GM12874 (cell line): ENCODE results near the gene MLLT1.

Experiments
- TF ChIP-seq, protein P1 (sequence below): IDR thresholded peaks from 2 replicates; pipeline ENCODE4 v1.5.1; 2011; ENCODE audit warnings: low read depth, mild to moderate bottlenecking, control low read depth, low read length, moderate library complexity; ENCODE audit not compliant: insufficient read depth

The MLLT1 gene

DNA sequence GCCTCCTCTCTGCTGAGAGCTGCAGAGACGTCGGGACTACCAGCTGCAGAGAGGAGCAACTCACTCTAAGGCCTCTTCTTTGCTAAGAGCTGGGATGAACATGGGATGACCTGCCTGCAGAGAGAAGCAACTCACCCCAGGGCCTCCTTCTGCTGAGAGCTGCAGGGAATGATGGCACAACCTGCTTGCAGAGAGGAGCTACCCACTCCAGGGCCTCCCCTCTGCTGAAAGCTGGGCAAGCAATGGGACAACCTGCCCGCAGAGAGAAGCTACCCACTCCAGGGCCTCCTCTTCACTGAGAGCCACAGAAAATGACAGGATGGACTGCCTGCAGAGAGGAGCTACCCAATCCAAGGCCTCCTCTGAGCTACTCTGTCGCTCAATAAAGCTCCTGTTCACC is 6.9 kb upstream of the MLLT1 start:
- TF ChIP-seq, protein P1, sequence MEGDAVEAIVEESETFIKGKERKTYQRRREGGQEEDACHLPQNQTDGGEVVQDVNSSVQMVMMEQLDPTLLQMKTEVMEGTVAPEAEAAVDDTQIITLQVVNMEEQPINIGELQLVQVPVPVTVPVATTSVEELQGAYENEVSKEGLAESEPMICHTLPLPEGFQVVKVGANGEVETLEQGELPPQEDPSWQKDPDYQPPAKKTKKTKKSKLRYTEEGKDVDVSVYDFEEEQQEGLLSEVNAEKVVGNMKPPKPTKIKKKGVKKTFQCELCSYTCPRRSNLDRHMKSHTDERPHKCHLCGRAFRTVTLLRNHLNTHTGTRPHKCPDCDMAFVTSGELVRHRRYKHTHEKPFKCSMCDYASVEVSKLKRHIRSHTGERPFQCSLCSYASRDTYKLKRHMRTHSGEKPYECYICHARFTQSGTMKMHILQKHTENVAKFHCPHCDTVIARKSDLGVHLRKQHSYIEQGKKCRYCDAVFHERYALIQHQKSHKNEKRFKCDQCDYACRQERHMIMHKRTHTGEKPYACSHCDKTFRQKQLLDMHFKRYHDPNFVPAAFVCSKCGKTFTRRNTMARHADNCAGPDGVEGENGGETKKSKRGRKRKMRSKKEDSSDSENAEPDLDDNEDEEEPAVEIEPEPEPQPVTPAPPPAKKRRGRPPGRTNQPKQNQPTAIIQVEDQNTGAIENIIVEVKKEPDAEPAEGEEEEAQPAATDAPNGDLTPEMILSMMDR, result no peak

DNA sequence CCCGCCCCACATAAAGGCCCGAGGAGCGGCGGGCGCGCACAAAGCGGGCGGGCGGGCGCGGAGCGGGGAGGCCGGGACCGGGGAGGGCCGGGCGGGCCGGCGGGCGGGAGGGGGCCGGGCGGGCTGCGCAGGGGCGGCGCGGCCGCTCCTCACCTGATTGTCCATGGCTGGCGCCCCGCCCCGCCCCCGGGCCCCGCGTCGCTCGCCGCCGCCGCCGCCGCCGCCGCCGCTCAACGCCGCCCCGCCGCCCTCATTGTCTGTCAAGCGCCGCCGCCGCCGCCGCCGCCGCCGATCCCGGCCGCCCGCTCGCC is 200 bp downstream of the MLLT1 start:
- TF ChIP-seq, protein P1, result no peak

DNA sequence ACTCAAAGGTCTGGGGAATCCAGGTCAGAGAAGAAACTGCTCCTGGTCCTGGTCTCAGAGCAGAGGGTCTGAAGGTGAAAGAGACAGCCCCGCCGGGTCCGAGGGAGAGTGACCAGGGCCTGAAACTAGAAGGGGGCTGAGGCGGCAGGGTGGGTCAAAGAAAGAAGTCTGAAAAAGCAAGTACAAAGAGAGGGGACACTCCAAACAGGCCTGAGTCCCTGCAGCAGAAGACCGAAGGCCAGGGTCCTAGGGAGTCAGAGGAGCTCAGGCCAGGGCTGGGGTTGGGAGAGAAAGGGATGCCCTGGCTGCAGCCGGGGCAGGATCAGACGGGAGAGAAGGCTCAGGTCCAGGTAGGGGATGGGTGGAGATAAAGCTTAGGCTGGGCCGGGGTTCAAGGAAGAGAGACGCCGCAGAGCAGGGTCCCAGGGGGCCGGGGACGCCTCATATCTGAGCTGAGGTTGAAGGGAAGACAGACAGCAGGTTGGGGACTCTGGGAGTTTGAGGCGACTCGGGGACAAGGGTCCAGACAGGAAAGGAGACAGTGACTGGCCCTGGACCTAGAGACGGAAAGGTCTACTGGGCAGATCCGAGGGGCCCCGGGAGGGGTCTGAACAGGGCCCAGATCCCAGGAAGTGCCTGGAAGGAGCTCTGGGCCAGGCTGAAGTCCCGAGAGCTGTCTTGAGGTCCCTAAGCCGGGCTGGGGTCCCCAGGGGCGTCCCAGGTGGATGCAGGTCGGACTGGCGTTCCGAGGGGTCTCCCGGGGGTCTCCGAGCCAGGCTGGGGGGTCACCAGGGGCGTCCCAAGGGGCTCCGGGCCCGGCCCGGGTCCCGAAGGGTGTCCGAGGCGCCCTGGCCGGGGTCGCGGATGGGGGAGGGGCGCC is 795 bp downstream of the MLLT1 start:
- TF ChIP-seq, protein P1, result no peak

DNA sequence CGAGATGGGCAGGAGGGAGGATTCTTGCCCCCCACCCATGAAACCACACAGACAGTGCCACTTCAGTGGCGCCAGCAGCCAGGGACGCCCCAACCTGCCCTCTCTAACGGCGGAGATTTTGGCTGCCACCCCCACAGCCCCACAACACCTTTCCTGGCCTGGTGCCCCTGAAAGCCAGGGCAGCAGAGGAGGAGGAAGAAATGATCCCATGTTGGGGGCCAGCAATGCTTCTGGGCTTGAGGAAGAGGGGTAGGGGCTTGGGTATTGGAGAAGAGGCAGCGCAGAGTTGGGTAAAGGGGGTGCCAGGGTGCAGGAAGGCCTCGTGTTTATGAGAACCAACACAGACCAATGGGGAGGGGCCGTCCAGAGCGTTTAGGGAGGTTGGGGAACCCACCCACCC is 1.7 kb downstream of the MLLT1 start:
- TF ChIP-seq, protein P1, result no peak

DNA sequence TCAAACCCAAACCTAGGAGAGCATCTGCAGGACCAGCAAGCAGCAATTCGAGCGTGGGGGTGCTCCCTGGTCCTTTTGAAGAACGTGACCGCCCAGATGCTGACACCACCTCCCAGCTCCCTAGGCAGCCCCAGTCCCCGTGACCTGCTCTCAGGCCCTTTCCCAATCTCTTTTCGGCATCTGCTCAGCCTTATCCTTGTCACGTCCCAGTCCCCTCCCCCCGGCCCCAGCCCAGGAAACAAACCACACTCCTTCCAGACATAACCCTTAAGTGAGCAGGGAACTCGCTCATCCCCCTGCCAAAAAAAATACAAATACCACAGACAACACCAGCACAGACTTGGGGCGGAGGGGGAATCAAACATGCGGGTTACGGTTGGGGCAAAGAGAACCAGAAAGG is 3.3 kb downstream of the MLLT1 start:
- TF ChIP-seq, protein P1, result no peak

DNA sequence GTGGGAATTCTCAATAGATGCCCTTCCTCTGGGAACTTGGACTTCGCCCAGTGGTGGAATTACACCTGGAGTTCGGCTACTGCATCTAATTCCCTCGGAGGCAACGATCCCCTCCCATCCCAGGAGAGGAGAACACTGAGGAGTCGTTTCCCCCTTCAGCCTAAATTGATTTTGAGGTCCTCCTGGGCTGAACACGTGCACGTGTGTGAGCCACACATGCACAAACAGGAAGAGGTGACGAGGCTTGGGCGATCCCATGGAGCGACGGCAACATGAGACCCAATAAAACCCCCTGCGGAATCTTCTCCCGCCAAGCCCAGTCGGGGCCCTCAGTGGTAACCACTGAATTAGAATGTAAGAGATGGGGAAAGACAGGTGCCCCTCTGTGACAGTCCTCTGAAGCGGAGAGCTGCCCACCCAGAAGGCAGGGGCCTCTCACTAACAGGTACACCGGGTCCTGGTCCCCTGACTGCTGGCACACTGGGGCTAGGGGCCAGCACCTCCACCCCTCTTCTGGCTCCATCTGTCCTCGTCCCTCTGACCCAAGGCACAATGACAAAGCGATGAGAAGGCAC is 4.5 kb downstream of the MLLT1 start:
- TF ChIP-seq, protein P1, result no peak

DNA sequence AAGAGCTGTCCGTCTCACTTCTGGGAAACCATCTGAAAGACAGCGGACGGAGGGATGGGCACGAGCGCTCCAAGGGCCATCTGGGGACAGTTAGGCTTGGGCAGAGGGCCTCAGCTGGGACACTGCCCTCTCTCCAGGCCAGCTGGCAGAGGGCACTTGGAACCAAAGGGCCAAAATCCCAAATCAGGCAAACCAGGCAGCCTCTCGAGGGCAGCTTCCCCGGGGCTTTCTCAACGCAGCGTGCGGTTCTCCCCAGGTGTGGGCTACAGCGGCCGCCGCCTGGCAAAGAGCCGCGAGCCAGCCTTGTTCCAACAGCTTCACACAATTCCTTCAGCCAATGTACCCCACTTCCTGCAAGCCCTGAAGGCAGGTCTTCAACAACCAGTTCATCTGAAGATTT is 5.0 kb downstream of the MLLT1 start:
- TF ChIP-seq, protein P1, result no peak
